Measurements from ENCODE around the gene ABCA1. TPM values are rescaled to one million over a fixed set of nuclear protein-coding genes. Genes with fewer than 3 reads are reported as not detected.
A peak's percentile ranks its signal among the peaks of the same experiment; 100 is the strongest.

Gene ABCA1
- total RNA-seq, 1 donor from 2014 or later, result 30.7 TPM

DNA sequence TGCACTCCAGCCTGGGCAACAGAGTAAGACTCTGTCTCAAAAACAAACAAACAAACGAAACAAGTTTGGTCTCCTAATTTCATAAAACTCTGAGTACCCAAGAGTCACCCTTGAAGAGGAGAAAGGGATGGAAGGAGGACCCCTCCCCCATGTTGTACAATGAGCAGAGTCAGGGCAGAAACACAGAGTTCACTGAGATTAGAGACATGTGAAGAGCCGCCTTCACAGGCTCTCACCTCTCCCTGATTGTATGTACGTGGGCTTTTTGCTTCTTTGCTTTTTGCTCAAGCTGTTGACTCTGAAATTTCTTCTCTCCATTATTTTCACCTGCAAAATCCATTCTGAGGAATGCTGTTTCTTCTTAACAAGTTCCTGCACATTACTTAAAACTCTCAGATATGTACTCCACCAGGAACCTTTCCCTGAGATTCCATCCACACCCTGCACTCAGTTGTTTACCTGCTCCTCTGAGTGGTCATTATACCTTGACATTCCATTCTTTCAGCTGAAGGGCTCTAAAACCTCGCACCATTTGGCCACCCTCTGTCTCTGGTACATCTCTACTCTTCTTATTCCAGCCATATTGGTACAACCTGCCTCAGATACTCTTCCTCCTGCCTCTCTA lies 44.4 kb upstream of the ABCA1 start:
- TF ChIP-seq, protein P1, sequence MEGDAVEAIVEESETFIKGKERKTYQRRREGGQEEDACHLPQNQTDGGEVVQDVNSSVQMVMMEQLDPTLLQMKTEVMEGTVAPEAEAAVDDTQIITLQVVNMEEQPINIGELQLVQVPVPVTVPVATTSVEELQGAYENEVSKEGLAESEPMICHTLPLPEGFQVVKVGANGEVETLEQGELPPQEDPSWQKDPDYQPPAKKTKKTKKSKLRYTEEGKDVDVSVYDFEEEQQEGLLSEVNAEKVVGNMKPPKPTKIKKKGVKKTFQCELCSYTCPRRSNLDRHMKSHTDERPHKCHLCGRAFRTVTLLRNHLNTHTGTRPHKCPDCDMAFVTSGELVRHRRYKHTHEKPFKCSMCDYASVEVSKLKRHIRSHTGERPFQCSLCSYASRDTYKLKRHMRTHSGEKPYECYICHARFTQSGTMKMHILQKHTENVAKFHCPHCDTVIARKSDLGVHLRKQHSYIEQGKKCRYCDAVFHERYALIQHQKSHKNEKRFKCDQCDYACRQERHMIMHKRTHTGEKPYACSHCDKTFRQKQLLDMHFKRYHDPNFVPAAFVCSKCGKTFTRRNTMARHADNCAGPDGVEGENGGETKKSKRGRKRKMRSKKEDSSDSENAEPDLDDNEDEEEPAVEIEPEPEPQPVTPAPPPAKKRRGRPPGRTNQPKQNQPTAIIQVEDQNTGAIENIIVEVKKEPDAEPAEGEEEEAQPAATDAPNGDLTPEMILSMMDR (IDR thresholded peaks at IDR 0.05), result no peak
- H3K27me3 ChIP-seq, result no peaks in the 10 kb centered on the region
- H3K27ac ChIP-seq, result no peak overlapping the region
- DNase-seq (ENCODE audit: extremely low spot score in 2 of 2), result no peak
- intact Hi-C loops (cut with DNase I), result no loop called here
- H3K36me3 ChIP-seq, result no peaks in the 10 kb centered on the region
- peaks cover 29% of the 10 kb centered on the region for H3K4me1 ChIP-seq
- H3K9me3 ChIP-seq, result no peaks in the 10 kb centered on the region
- no peak overlapping the region for H3K4me3 ChIP-seq

DNA sequence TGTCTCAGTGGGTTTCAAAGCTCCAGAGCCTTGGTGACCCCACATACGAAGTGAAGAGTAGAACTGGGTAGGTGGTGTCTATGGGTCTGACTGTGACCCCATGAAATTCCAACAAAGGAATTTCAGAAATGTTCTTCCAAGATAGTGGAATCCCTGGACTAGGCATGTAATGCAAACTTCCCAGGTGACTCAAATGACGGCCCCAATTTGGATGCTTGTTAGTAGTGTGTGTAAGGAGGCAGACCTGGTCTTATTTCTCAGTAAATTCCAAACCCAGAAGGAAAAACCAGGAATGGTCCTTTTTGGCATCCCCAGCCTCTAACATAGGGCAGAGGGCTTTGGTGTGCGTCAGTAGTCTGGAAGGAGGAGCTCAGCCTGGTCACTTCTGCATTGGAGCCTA lies 43.6 kb upstream of the ABCA1 start:
- intact Hi-C loops (cut with DNase I), result no loop called here
- no peaks in the 10 kb centered on the region for H3K27me3 ChIP-seq
- no peaks in the 10 kb centered on the region for H3K36me3 ChIP-seq
- no peaks in the 10 kb centered on the region for H3K9me3 ChIP-seq
- H3K4me1 ChIP-seq, result peaks cover 29% of the 10 kb centered on the region
- H3K27ac ChIP-seq, result no peak overlapping the region
- no peak for DNase-seq (ENCODE audit: extremely low spot score in 2 of 2)
- TF ChIP-seq POLR2AphosphoS5 (IDR thresholded peaks at IDR 0.05; ENCODE audit: insufficient read depth in 1 of 2, low read depth in 1 of 2) (no peak), POLR2A (IDR thresholded peaks at IDR 0.05) (no peak)
- TF ChIP-seq, protein P1 (IDR thresholded peaks at IDR 0.05), result no peak
- no peak overlapping the region for H3K4me3 ChIP-seq

DNA sequence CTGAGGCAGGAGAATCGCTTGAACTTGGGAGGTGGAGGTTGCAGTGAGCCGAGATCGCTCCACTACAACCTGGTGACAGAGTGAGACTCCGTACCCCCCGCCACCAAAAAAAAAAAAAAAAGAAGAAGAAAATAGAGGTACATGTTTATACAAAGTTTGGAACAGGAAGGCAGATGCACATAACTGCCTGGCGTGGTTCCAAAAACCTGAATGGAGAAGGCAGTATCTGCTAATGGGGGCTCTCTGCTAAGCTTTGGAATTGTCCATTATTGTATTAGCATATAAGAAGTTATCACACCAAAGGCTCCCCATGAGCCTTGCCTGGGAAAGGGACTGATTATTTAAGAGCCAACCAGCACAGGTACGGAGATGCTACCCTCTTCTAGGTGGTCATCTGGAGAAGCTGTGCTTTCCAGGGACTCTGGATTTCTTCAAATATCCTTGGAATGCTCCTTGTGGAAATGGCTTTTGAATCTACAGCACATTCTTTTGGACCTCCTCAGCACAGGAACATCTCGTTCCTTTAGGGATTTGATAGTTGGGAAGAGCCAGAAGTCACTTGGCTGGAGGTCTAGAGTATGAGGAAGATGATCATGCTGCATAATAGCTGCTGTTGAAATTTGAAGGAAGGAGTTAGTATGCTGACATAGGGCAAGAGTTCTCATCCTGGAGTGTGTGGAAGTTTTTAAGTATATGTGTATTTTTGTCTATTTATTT lies 42.5 kb upstream of the ABCA1 start:
- no peak for DNase-seq (ENCODE audit: extremely low spot score in 2 of 2)
- no peak overlapping the region for H3K4me3 ChIP-seq
- intact Hi-C loops (cut with DNase I), result no loop called here
- no peaks in the 10 kb centered on the region for H3K9me3 ChIP-seq
- no peaks in the 10 kb centered on the region for H3K27me3 ChIP-seq
- H3K4me1 ChIP-seq, result peaks cover 29% of the 10 kb centered on the region
- H3K36me3 ChIP-seq, result no peaks in the 10 kb centered on the region
- no peak overlapping the region for H3K27ac ChIP-seq
- TF ChIP-seq POLR2AphosphoS5 (IDR thresholded peaks at IDR 0.05; ENCODE audit: insufficient read depth in 1 of 2, low read depth in 1 of 2), result peak in 1 of 2 donors; percentile 33
- TF ChIP-seq, protein P1 (IDR thresholded peaks at IDR 0.05), result no peak

DNA sequence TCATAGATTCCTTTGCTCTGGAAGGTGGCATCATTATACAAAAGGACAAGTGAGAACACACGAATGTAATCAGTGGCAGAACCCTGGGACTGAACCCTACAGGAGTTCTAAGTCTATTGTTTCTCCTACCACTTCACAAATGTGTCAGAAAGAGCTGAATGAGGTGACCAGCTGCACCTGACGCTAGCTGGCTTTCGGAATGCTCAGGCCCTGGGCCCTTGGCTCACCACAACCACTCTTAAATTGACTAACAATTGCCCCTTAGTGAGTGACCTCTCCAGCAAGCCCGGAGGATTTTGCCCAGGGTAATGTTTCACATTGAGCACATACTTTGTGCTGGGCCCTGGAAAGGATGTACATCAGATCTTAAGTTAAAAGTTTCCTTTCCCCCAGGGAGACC lies 41.2 kb upstream of the ABCA1 start:
- H3K27me3 ChIP-seq, result no peaks in the 10 kb centered on the region
- no peaks in the 10 kb centered on the region for H3K36me3 ChIP-seq
- intact Hi-C loops (cut with DNase I), result no loop called here
- peaks cover 29% of the 10 kb centered on the region for H3K4me1 ChIP-seq
- no peak for TF ChIP-seq POLR2AphosphoS5 (IDR thresholded peaks at IDR 0.05; ENCODE audit: insufficient read depth in 1 of 2, low read depth in 1 of 2)
- TF ChIP-seq, protein P1 (IDR thresholded peaks at IDR 0.05), result no peak
- H3K27ac ChIP-seq, result peak overlapping the region; percentile 89
- no peak overlapping the region for H3K4me3 ChIP-seq
- no peaks in the 10 kb centered on the region for H3K9me3 ChIP-seq
- DNase-seq (ENCODE audit: extremely low spot score in 2 of 2), result no peak

All from vagina (tissue), 2 donors.